LHCN-M2 (cell line): ENCODE results near the gene GRIK4. TPM values are rescaled to one million over a fixed set of nuclear protein-coding genes. Genes with fewer than 3 reads are reported as not detected.

Experiments
- DNase-seq: peaks from one replicate; pipeline ENCODE4 v3.0.0-alpha.2; 2012; ENCODE audit warnings: low read depth
- total RNA-seq: library from RNA; depleted of rRNA; stranded (reverse); fragments of >200 nt; gene quantifications from 2 replicates; pipeline ENCODE4 v1.2.3, GENCODE V29; 2014

GRIK4 gene
- total RNA-seq, 1 experiment from 2014 or later: 0.06 TPM

GRCh38 chr11:120834686-120835210 is 323.2 kb downstream of the GRIK4 start:
- no peak for DNase-seq

- no peak for DNase-seq
These were observed 324.2 kb downstream of the GRIK4 start for GRCh38 chr11:120835601-120836228.

DNA sequence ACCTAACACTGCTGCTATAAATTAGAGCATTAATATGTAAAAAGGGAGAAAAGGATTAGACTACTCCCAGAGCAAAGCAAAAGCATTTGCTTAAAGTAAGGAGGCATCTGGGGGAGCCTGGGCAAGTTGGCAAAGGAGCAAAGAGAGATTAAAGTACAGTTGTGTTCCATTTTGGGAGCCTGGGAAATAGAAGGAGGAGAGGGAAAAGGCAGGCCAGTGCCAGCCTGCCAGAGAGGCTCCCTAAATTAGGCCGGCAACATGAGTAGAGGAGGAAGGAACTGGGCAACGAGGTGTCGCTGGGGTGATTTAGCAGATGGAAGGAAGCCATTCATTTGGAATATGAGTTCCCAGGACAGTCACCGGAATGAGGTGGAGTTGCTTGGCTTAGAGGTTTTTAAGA is 326.1 kb downstream of the GRIK4 start:
- DNase-seq: no peak

DNA sequence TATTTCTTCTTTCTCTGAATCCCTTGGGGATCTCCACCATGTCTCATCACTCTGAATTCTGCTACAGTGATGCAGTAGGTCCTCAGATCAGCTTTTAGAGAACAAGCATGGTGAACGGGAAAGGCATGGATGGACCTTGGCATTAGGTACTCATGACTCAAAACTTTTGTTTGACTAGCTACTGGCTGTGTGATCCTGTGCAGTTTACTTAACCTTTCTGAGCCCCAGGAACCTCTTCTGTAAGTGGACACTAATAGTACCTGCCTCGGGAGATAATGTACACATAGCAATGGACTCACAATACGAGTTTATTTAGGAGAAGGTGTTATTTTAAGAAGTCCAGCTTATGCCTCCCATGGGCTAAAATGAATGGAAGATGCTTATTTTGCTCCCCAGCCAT is 327.7 kb downstream of the GRIK4 start:
- no peak for DNase-seq

DNA sequence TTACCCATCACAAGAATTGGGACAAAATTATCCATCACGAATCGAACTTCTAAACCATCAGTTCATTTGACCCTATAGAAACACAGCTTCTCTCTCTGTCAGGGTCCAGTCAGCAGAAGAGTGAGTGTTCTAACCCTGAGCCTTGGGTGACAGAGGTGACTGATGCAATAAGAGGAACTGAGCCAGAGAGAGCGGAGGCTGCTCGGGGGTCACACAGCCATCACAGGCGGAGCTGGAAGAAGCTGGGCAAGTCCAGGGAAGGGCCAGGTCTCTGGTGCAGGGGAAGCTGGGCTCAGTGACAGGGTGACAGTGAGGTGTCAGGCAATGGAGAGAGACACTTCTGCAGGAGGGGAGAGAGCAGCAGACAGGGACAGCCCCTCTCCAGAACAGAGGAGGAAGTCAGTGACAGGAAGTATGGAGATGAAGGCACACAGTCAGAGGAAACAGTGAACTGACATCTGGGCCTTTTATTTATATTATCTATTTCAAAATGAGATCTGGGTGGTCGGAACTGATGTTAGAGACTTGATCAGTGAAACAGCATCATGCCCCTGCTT is 328.4 kb downstream of the GRIK4 start:
- no peak for DNase-seq

GRCh38 chr11:120840661-120841060 is 329.1 kb downstream of the GRIK4 start:
- no peak for DNase-seq

- no peak for DNase-seq
These were observed 329.5 kb downstream of the GRIK4 start for GRCh38 chr11:120841074-120841473.

- DNase-seq: peak; percentile 3
These were observed 330.6 kb downstream of the GRIK4 start for GRCh38 chr11:120842195-120842594.

GRCh38 chr11:120853435-120853834 is 341.9 kb downstream of the GRIK4 start:
- no peak for DNase-seq

DNA sequence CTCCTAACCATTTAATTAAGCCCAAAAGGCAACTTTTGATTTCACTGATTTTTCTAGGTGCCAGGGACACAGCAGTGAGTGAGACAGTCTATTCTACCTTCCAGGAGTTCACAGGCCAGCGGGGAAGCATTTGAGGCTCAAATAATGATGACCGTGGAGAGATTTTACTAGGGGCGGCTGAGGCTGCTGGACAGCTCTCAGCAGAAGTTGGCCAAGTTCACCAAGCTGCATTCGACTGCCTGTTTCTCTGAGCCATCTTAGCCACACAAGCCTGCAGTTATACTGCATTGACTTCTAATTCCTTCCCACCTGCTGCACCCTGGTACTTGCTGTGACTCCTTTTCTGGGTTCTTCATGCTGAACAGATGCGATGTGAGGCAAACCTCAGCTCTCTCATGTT is 343.4 kb downstream of the GRIK4 start:
- DNase-seq: no peak

DNA sequence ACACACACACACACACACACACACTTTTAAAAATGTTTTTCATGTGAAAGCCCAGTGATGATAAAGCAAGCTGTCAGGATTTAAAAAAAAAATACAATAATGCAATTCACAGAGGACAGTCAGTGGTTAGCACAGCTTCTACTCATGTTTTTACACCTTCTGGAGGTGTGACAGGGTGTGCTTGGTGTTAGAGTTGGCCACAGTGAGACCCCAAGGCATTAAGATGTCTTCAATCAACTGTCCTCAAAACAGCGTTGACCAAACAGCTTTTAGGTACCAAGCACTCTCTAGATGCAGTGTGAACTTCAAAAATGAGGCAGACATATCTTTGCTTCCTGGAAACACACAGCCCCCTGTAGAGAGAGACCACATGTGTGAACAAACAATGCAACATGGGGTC is 346.0 kb downstream of the GRIK4 start:
- DNase-seq: no peak

- no peak for DNase-seq
These were observed 347.2 kb downstream of the GRIK4 start for GRCh38 chr11:120858740-120859139.

GRCh38 chr11:120859552-120860295 is 348.2 kb downstream of the GRIK4 start:
- no peak for DNase-seq

DNA sequence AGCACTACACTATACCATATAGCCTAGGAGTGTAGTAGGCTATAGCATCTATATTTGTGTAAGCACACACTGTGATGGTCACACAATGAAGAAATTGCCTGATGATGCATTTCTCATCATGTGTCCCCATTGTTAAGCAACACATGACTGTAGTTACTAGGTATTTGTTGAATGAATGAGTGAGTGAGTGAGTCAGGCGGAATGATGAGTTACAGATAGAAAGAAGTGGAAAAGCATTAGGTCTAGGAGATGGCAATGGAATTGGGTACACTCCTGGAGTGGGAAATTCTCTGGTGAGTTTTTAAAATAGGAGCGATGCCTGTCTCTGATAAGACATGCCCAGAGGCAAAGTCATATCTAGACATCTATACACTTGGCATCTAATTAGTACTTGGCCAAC is 351.8 kb downstream of the GRIK4 start:
- no peak for DNase-seq

- no peak for DNase-seq
These were observed 355.5 kb downstream of the GRIK4 start for GRCh38 chr11:120867024-120867423.

GRCh38 chr11:120867531-120867930 is 356.0 kb downstream of the GRIK4 start:
- DNase-seq: no peak

- no peak for DNase-seq
These were observed 356.4 kb downstream of the GRIK4 start for GRCh38 chr11:120867988-120868387.

GRCh38 chr11:120869097-120869496 is 357.5 kb downstream of the GRIK4 start:
- DNase-seq: no peak

DNA sequence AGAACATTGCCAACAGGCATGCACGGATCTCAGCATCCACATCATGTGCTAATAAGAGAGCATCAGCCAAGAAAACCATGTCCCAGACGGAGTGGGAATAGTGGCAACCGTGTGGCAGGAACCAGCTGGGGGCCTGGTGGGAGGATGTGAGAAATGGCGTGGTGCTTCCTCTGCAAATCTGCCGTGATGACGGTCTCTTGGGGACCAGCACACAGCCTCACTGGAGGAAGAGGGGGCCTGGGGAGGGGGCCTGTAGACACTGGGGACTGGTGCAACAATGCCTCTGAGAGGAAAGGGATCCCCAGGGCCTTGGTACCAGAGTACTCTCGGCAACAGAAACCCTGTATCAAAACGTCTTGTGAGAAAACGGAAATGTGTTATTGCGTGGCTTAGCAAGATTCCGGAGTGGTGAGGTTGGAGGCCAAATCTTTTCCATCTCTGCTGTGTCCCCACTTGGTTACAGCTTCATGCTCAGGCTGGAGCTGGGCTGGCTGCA is 358.0 kb downstream of the GRIK4 start:
- no peak for DNase-seq

GRCh38 chr11:120871194-120871593 is 359.6 kb downstream of the GRIK4 start:
- DNase-seq: no peak

DNA sequence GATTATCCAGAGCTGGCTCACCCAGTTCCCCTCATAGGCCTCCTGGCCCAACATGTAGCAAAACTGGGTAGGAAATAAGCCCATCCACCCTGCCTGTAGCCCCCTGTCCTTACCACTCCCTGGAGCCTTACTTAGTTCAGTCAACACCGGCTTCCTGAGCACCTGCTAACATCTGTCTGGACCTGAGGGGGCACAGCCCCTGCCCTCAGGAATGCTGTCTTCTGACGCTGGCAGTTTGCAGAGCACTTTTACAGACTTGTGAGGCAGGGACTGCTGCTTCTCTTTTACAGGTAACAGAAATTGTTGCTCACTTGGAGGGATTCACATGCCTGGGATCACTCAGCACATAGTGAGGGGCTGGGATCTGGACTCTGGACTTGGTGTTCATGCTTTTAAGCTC is 360.4 kb downstream of the GRIK4 start:
- DNase-seq: no peak

GRCh38 chr11:120873966-120874735 is 362.6 kb downstream of the GRIK4 start:
- DNase-seq: no peak
